Glutamatergic neuron (in vitro differentiated cells): ENCODE measurements around the gene IL18BP. TPM values are rescaled to one million over a fixed set of nuclear protein-coding genes. Genes with fewer than 3 reads are reported as not detected.

Experiments used
- DNase-seq: peaks from one replicate; pipeline ENCODE4 v3.0.0; 2022
- H3K27ac Mint-ChIP-seq: one replicate; pipeline ENCODE4 v1.8.0; 2020; ENCODE audit warnings: mild to moderate bottlenecking, mixed read lengths, inconsistent platforms; ENCODE audit not compliant: unreplicated experiment
- H3K27me3 Mint-ChIP-seq: one replicate; pipeline ENCODE4 v1.8.0; 2020; ENCODE audit warnings: mild to moderate bottlenecking, moderate library complexity, mixed read lengths, inconsistent platforms; ENCODE audit not compliant: unreplicated experiment
- H3K36me3 Mint-ChIP-seq: one replicate; pipeline ENCODE4 v1.8.0; 2020; ENCODE audit warnings: mild to moderate bottlenecking, mixed read lengths, inconsistent platforms; ENCODE audit not compliant: unreplicated experiment
- H3K4me1 Mint-ChIP-seq: one replicate; pipeline ENCODE4 v1.8.0; 2020; ENCODE audit warnings: mild to moderate bottlenecking, low read depth, mixed read lengths, inconsistent platforms; ENCODE audit not compliant: unreplicated experiment
- H3K4me3 Mint-ChIP-seq: one replicate; pipeline ENCODE4 v1.8.0; 2020; ENCODE audit warnings: mild to moderate bottlenecking, mixed read lengths, inconsistent platforms; ENCODE audit not compliant: unreplicated experiment
- H3K9me3 Mint-ChIP-seq: one replicate; pipeline ENCODE4 v1.8.0; 2020; ENCODE audit warnings: mild to moderate bottlenecking, moderate library complexity, mixed read lengths, inconsistent platforms; ENCODE audit not compliant: unreplicated experiment
- CTCF ChIP-seq: fragments of 200-600 bp; sonication (generic); IDR thresholded peaks from one replicate; pipeline ENCODE4 v1.5.0; 2021; ENCODE audit not compliant: partially characterized antibody, unreplicated experiment
- total RNA-seq: library from RNA; stranded (reverse); fragmentation: NEBNext Ultra II Directional; extraction: Animal tissue kit (Norgen Biotek cat#: 25700); gene quantifications from one replicate; pipeline ENCODE4 v1.2.1, GENCODE V29; 2021; ENCODE audit not compliant: unreplicated experiment

IL18BP gene
- total RNA-seq, 1 donor from 2014 or later, result 13.1 TPM

- Mint-ChIP-seq H3K36me3 (peaks cover 5% of the 10 kb centered on the region), H3K4me1 (peaks cover 27% of the 10 kb centered on the region), H3K27ac (no peak overlapping the region), H3K9me3 (peaks cover 7% of the 10 kb centered on the region), H3K27me3 (peaks cover 15% of the 10 kb centered on the region), H3K4me3 (no peak overlapping the region)
- no peak for DNase-seq
- TF ChIP-seq CTCF, result no peak
These were observed 653 bp downstream of the IL18BP start for GRCh38 chr11:71999362-71999761.

DNA sequence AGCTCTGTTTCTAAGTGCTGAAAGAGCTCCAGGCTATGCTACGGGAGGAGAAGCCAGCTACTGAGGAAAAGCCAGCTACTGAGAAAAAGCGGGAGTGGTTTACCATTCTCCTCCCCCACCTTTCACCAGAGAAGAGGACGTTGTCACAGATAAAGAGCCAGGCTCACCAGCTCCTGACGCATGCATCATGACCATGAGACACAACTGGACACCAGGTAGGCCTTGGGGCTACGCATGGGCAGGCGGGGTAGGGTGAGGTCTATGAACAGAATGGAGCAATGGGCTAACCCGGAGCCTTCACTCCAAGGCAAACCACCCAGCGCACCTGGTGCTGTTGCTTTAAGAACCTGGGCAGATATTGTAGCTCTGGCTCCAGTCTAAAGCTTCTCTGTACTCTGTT, 1.1 kb downstream of the IL18BP start:
- DNase-seq, result no peak
- Mint-ChIP-seq H3K4me1 (peaks cover 27% of the 10 kb centered on the region), H3K27me3 (peaks cover 15% of the 10 kb centered on the region), H3K4me3 (no peak overlapping the region), H3K27ac (no peak overlapping the region), H3K36me3 (peaks cover 5% of the 10 kb centered on the region), H3K9me3 (peaks cover 7% of the 10 kb centered on the region)
- no peak for TF ChIP-seq CTCF

DNA sequence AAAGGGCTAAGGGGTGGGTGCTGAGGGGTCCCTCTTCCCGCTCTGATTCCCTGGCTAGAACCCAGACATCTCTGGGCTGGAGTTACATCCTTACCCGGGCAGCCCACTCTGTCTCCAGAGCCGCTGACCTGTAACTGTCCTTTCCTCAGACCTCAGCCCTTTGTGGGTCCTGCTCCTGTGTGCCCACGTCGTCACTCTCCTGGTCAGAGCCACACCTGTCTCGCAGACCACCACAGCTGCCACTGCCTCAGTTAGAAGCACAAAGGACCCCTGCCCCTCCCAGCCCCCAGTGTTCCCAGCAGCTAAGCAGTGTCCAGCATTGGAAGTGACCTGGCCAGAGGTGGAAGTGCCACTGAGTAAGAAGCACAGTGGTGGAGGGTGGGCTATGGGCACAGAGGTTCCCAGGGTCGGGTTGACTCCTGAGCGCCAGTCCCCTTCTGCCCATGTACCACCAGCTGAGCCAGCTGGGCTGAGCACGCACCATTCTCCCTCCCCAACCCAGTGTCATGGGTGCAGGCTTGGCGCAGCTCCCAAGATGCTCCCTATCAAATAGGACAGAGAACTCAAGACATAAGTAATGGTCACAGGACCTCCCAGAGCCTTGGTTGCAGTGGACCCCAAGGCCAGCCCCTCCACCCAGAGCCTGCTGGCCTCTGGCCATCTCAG, 1.6 kb downstream of the IL18BP start:
- Mint-ChIP-seq H3K9me3 (peaks cover 7% of the 10 kb centered on the region), H3K36me3 (peaks cover 5% of the 10 kb centered on the region), H3K4me1 (peaks cover 27% of the 10 kb centered on the region), H3K27me3 (peaks cover 15% of the 10 kb centered on the region), H3K27ac (no peak overlapping the region), H3K4me3 (no peak overlapping the region)
- no peak for TF ChIP-seq CTCF
- DNase-seq, result no peak

- Mint-ChIP-seq H3K27me3 (peaks cover 15% of the 10 kb centered on the region), H3K4me1 (peaks cover 27% of the 10 kb centered on the region), H3K4me3 (no peak overlapping the region), H3K9me3 (peaks cover 10% of the 10 kb centered on the region), H3K36me3 (peaks cover 5% of the 10 kb centered on the region), H3K27ac (peak overlapping the region; percentile 92)
- TF ChIP-seq CTCF, result no peak
- DNase-seq, result no peak
These were observed 2.6 kb downstream of the IL18BP start for GRCh38 chr11:72001285-72001684.

DNA sequence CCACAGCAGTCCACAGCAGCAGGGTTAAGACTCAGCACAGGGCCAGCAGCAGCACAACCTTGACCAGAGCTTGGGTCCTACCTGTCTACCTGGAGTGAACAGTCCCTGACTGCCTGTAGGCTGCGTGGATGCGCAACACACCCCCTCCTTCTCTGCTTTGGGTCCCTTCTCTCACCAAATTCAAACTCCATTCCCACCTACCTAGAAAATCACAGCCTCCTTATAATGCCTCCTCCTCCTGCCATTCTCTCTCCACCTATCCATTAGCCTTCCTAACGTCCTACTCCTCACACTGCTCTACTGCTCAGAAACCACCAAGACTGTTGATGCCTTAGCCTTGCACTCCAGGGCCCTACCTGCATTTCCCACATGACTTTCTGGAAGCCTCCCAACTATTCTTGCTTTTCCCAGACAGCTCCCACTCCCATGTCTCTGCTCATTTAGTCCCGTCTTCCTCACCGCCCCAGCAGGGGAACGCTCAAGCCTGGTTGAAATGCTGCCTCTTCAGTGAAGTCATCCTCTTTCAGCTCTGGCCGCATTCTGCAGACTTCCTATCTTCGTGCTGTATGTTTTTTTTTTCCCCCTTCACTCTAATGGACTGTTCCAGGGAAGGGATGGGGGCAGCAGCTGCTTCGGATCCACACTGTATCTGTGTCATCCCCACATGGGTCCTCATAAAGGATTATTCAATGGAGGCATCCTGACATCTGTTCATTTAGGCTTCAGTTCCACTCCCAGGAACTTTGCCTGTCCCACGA, 3.3 kb downstream of the IL18BP start:
- H3K4me1 Mint-ChIP-seq, result peaks cover 24% of the 10 kb centered on the region
- peaks cover 11% of the 10 kb centered on the region for H3K9me3 Mint-ChIP-seq
- H3K36me3 Mint-ChIP-seq, result peaks cover 5% of the 10 kb centered on the region
- TF ChIP-seq CTCF, result no peak
- peak overlapping the region; percentile 92 for H3K27ac Mint-ChIP-seq
- H3K27me3 Mint-ChIP-seq, result peaks cover 17% of the 10 kb centered on the region
- DNase-seq, result no peak
- peak overlapping the region; percentile 67 for H3K4me3 Mint-ChIP-seq
